ENCODE results near the gene OR14C36.
"Not testable (repeated sequence)": the region's sequence is repeated elsewhere in the genome, so short reads cannot be mapped to it uniquely, and the experiment has no call there.

OR14C36 gene

GRCh38 chr1:248348475-248348874, at the start of gene OR14C36:
Gene OR14C36, plus strand, starts transcription at chr1:248348775. Its CDS starts 0 bp downstream, at chr1:248348775.
- DNase-seq = no peak

GRCh38 chr1:248303324-248303723, 45.3 kb upstream of the OR14C36 start, which contains the start of gene OR2T12:
Gene OR2T12, minus strand, starts transcription at chr1:248303424. Its CDS starts 7,846 bp downstream, at chr1:248295578.
- DNase-seq = no peak

- not testable (repeated sequence) for DNase-seq
Measured at GRCh38 chr1:248305672-248306071, 42.9 kb upstream of the OR14C36 start.

GRCh38 chr1:248306103-248306502, 42.5 kb upstream of the OR14C36 start:
- no peak for DNase-seq

GRCh38 chr1:248306740-248307139, 41.8 kb upstream of the OR14C36 start:
- DNase-seq = not testable (repeated sequence)

- no peak for DNase-seq
Measured at GRCh38 chr1:248316796-248317195, 31.8 kb upstream of the OR14C36 start.

- no peak for DNase-seq
Measured at GRCh38 chr1:248324468-248324867, 24.1 kb upstream of the OR14C36 start, which contains the start of gene OR2M7. Gene OR2M7, minus strand, starts transcription at chr1:248324568. Its CDS starts 0 bp downstream, at chr1:248324568.

- DNase-seq = no peak
Measured at GRCh38 chr1:248343451-248343850, 5.1 kb upstream of the OR14C36 start.

- DNase-seq = no peak
Measured at GRCh38 chr1:248359415-248359814, 10.8 kb downstream of the OR14C36 start.

GRCh38 chr1:248361121-248361715, 12.6 kb downstream of the OR14C36 start, which contains the start of gene OR2T4:
Gene OR2T4, plus strand, starts transcription at chr1:248361665. Its CDS starts 0 bp downstream, at chr1:248361665.
- no peak for DNase-seq

GRCh38 chr1:248366609-248367008, 18.0 kb downstream of the OR14C36 start:
- no peak for DNase-seq

GRCh38 chr1:248372394-248372793, 23.8 kb downstream of the OR14C36 start:
- no peak for DNase-seq

- DNase-seq = no peak
Measured at GRCh38 chr1:248373761-248374160, 25.2 kb downstream of the OR14C36 start.

- DNase-seq = no peak
Measured at GRCh38 chr1:248375446-248375845, 26.9 kb downstream of the OR14C36 start, which contains the start of gene OR2T6. Gene OR2T6, plus strand, starts transcription at chr1:248375746. Its CDS starts 11,863 bp downstream, at chr1:248387609.

- DNase-seq = no peak
Measured at GRCh38 chr1:248376916-248377315, 28.3 kb downstream of the OR14C36 start.

- no peak for DNase-seq
Measured at GRCh38 chr1:248380854-248381253, 32.3 kb downstream of the OR14C36 start.

GRCh38 chr1:248388426-248388825, 39.9 kb downstream of the OR14C36 start:
- DNase-seq = no peak

- DNase-seq = no peak
Measured at GRCh38 chr1:248393050-248393449, 44.5 kb downstream of the OR14C36 start.

Measured in NCI-H526 (cell line).